GM12878 (cell line): ENCODE results near the gene NUP210L. TPM values are rescaled to one million over a fixed set of nuclear protein-coding genes. Genes with fewer than 3 reads are reported as not detected.

Source experiments
- ATF2 ChIP-seq: IDR thresholded peaks from 2 replicates; pipeline ENCODE4 v1.6.1; 2012; ENCODE audit warnings: low read length, inconsistent platforms
- CEBPB ChIP-seq, 2 experiments: fragments of 150-350 bp in 1 of 2; IDR thresholded peaks; 2 replicates each; pipeline ENCODE4 v1.6.1; 2012 to 2014; ENCODE audit warnings: low read depth in 2 of 2, low read length in 2 of 2, borderline replicate concordance in 1 of 2, inconsistent platforms in 1 of 2
- FOXK2 ChIP-seq: fragments of 450-650 bp; IDR thresholded peaks from 2 replicates; pipeline ENCODE4 v1.6.1; 2017; ENCODE audit warnings: mild to moderate bottlenecking, moderate library complexity
- HDAC6 ChIP-seq: fragments of 200-600 bp; sonication (generic); IDR thresholded peaks from one replicate; pipeline ENCODE4 v1.8.0; 2017; ENCODE audit warnings: antibody characterized with exemption; ENCODE audit not compliant: unreplicated experiment
- NFIC ChIP-seq: IDR thresholded peaks from 2 replicates; pipeline ENCODE4 v1.6.1; 2012; ENCODE audit warnings: low read depth, mild to moderate bottlenecking, inconsistent platforms, low read length, moderate library complexity
- POU2F2 ChIP-seq: IDR thresholded peaks from 3 replicates; pipeline ENCODE4 v1.6.1; 2011; ENCODE audit warnings: low read depth, mild to moderate bottlenecking, low read length, borderline replicate concordance
- SKIL ChIP-seq: fragments of 450-650 bp; IDR thresholded peaks from 2 replicates; pipeline ENCODE4 v1.6.1; 2017; ENCODE audit warnings: mild to moderate bottlenecking, low read depth, inconsistent platforms; ENCODE audit not compliant: poor library complexity, severe bottlenecking
- SUZ12 ChIP-seq: fragments of 200-600 bp; sonication (generic); IDR thresholded peaks from one replicate; pipeline ENCODE4 v1.6.1; 2018; ENCODE audit warnings: antibody characterized with exemption, mild to moderate bottlenecking; ENCODE audit not compliant: unreplicated experiment
- ZBTB33 ChIP-seq: fragments of 450-650 bp; IDR thresholded peaks from 2 replicates; pipeline ENCODE4 v1.6.1; 2017; ENCODE audit warnings: mild to moderate bottlenecking
- polyA plus RNA-seq, 11 experiments: library from polyadenylated mRNA; depleted of rRNA in 4 of 11; unstranded in 6 of 11; stranded (reverse) in 5 of 11; fragments of >200 nt; fragmentation: Nextera tagmentation in 4 of 11; fragmentation: Illumina TruSeq in 1 of 11; extraction: Ambion mirVana in 4 of 11; extraction: Trizol in 1 of 11; gene quantifications; 1 replicate in 1 of 11; 2 replicates in 10 of 11; pipeline versions ENCODE4 v1.2.1 to v1.2.3, GENCODE V29; 2011 to 2016; ENCODE audit warnings: inconsistent platforms in 2 of 11, missing spikeins in 2 of 11, low read depth in 1 of 11
- total RNA-seq, 4 experiments: library from RNA; depleted of rRNA in 3 of 4; stranded (reverse); fragments of >200 nt in 3 of 4; fragmentation: Illumina TruSeq in 1 of 4; extraction: Trizol in 1 of 4; gene quantifications; 2 replicates each; pipeline versions ENCODE4 v1.2.1 to v1.2.3, GENCODE V29; 2013 to 2021

NUP210L gene
- total and polyA plus RNA-seq, 10 of the 15 experiments (the other 5 are each of a cell fraction or from before 2014, with no cell fraction given) = 0.04 to 0.08 (median 0.07) TPM; not detected in 7

GRCh38 chr1:154199563-154199879, 44.6 kb upstream of the NUP210L start (continued):
- no peak for TF ChIP-seq FOXK2
- no peak for TF ChIP-seq CEBPB (IDR thresholded peaks at IDR 0.05; ENCODE audit: borderline replicate concordance in 1 of 2, low read depth in 2 of 2, low read length in 2 of 2)
- TF ChIP-seq NFIC = no peak
- no peak for TF ChIP-seq ZBTB33
- no peak for TF ChIP-seq SKIL
- no peak for TF ChIP-seq POU2F2
- TF ChIP-seq HDAC6 = no peak
- no peak for TF ChIP-seq SUZ12
- TF ChIP-seq ATF2 = no peak
- TF ChIP-seq, all 136 proteins: peak for 0
